ENCODE measurements around the gene SP140L.

GRCh38 chr2:230286048-230286447 lies 40.9 kb upstream of the SP140L start:
- TF ChIP-seq POLR2AphosphoS5 (IDR thresholded peaks at IDR 0.05; ENCODE audit: low read length) (no peak), CTCF (IDR thresholded peaks at IDR 0.05 in 2 of 3, conservative IDR thresholded peaks at IDR 0.05 in 1 of 3; ENCODE audit: control insufficient read depth in 2 of 3, extremely low read depth in 1 of 3, insufficient read depth in 1 of 3, low read depth in 3 of 3, low read length in 3 of 3) (no peak), POU2F2 (IDR thresholded peaks at IDR 0.05; ENCODE audit: borderline replicate concordance, low read depth, low read length) (no peak), TBL1XR1 (IDR thresholded peaks at IDR 0.05; ENCODE audit: low read depth, low read length) (no peak)

Measured in GM12878 (cell line).